Measurements from ENCODE around the gene NT5C2.
"Not testable (repeated sequence)": the region's sequence is repeated elsewhere in the genome, so short reads cannot be mapped to it uniquely, and the experiment has no call there.

Gene NT5C2

DNA sequence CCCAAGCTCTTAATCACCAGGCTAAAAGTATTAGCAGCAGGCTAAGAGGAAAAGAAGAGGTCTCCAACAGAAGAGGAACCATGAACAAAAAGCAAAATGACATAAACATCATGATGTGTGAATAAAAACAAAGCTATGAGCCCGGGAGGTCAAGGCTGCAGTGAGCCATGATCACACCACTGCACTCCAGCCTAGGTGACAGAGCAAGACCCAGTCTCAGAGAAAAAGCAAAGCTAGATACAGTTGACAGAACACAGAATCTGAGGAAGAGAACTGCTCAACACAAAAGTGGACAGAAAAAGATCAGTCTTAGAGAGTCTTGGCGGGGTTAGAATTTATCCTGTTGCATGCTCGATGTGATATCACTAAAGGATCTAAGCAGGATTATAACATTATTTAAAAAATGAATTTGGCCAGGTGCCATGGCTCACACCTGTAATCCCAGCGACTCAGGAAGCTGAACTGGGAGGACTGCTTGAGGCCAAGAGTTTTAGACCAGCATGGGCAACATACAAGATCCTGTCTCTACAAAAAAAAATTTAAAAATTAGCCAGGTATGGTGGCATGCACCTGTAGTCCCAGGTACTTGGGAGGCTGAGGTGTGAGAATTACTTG is 37.5 kb downstream of the NT5C2 start:
- DNase-seq: no peak

GRCh38 chr10:103154521-103155299 is 38.4 kb downstream of the NT5C2 start:
- no peak for DNase-seq

- DNase-seq: no peak
Measured at GRCh38 chr10:103153302-103154197, 39.5 kb downstream of the NT5C2 start.

DNA sequence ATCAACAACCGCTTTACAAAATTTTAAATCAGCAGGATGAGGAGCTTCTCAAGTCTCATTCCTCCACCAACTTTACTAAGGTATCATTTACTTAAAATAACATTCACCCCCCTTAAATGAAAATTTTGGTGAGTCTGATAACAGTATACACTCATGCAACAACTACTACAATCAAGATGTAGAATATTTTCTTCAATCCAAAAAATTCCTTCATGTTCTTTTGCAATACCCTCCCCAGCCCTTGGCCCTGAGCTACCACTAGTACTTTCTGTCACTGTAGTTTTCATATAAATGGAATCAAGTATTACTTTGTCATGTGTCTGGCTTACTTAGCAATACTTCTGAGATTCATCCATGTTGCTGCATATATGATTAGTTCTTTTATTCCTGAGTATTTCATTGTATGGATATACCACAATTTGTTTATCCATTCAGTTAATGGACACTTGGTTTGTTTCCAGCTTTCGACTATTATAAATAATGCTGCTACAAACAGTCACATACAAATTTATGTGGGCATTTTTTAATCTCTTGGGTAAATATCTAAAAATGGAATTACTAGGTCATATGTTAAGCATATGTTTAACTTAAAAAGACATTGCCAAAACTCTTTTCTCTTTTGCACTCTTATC is 43.0 kb downstream of the NT5C2 start:
- no peak for DNase-seq

DNA sequence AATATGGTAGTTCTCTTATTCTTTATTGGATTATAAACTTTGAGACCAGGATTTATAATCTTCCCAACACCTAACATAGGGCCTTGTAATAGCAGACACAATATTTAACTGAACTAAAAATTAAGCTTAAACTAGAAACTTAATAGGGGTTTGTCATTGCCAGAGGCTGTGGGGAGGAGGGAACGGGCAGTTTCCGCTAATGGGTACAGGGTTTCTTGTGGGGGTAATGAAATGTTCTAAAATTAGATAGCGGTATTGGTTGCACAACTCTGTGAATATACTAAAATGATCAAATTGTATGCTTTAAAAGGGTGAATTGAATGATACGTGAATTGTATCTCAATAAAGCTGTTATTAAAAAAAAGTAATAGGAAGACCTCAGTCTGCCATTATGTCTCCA is 45.4 kb downstream of the NT5C2 start:
- no peak for DNase-seq

DNA sequence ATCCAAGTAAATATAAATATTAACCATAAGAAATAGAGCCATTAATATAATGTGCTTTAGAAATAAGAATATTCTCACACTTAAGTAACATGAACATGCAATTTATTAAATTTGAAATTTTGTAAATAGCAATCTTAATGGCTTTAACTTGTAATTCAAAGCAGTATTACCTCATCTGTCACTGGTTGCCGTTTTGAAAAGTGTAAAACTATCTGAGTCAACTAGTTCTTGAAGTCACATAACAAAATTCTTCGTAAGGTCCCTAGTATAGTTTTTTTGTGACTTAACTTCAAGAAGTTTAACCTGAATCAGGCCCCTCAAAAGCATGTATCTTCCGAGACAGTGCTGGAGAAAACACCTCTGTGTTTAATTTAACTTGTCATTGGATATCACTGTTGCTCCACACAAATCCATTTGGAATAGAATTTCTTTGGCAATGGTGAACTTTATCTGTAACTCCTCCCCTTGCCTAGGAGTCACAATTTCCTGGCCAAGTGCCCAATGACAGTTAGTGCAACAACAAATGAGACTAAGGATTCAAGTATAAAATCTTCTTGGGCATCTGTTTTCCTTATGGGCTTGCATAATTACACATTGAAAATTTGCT is 47.1 kb downstream of the NT5C2 start:
- DNase-seq: no peak

DNA sequence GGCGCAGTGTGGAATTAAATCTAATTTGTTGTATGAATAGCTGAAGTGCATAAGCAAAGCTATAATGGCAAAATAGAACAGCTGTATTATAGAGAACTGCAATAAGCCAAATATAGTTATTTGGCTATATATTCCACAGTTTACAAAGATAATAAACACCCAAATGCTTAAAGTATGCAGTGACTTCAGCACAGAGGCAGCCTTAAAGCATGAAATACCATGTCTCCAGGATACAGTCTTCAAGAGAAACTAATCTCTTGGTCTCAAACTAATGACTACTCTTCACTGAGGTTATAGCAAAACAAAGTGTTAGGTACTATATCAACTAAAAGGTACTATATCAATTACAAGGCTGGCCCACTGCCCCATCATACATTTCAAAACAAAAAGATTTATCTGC is 48.0 kb downstream of the NT5C2 start:
- no peak for DNase-seq

DNA sequence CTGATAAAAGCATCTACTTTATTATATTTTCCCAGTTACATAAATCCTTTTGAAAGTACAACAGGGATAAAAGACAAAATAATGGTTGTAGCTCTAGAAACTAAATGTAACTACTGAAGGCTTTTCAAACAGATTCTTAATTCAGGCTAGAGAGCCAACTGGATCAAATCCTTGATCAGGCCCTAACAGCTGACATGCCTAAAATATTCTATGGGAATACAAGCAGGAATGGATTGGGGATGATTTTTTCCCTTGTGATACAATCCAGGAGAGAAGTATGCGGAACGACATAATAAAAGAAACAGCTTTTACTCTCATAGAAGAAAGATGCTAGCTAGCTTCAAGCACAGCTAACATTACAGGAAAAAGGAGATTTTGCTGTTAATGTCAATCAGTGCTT is 49.0 kb downstream of the NT5C2 start:
- no peak for DNase-seq

DNA sequence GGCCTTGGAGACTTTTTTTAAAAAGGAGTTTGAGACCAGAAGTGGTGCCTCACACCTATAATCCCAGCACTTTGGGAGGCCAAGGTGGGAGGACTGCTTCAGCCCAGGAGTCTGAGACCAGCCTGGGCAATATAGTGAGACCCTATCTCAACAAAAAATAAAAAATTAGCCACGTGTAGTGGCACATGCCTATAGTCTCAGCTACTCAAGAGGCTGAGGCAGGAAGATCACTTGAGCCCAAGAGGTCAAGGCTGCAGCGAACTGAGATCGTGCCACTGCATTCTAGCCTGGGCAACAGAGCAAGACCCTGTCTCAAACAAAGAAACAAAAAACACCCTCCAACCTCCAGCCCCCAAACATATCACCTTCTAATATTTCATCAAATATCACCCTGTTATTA is 49.4 kb downstream of the NT5C2 start:
- not testable (repeated sequence) for DNase-seq

DNA sequence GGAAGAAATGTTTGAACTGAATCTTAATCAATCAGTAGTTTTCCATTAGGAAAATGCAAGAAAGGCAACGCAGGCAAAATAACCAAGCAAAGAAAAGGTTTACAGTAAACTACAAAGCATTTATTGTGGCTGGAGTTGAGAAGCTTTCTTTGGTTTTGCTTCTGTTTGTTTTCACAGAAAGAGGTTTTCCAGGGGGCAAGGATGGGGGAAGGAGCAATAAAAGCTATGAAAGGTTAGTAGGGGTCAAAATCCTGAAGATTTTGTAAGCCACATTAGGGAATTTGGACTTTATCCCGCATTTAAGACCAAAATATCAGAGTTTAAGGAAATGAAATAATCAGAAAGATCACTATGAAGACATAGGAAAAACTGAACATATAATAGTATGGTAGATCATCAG is 51.1 kb downstream of the NT5C2 start:
- DNase-seq: no peak

GRCh38 chr10:103140469-103140868 is 52.6 kb downstream of the NT5C2 start:
- no peak for DNase-seq

DNA sequence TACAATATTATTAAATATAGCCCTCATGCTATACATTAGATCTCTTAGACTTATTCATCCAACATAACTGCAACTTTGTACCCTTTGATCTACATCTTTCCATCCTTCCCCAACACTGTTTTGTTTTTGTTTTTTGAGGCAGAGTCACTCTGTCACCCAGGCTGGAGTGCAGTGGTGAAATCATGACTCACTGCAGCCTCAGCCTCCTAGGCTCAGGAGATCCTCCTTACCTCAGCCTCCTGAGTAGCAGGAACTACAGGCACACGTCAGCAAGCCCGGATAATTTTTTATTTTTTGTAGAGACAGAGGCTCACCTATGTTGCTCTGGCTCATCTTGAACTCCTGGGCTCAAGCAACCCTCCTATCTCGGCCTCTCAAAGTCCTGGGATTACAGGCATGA is 53.3 kb downstream of the NT5C2 start:
- no peak for DNase-seq

DNA sequence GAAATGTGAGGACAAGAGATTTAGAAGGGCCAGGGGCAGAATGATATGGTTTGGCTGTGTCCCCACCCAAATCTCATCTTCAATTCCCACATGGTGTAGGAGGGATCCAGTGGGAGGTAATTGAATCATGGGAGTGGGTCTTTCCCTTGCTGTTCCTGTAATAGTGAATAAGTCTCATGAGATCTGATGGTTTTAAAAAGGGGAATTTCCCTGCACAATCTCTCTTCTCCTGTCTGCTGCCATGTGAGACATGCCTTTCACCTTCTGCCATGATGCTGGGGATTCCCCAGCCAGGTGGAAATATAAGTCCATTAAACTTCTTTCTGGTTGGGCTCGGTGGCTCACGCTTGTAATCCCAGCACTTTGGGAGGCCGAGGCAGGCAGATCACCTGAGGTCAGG is 57.9 kb downstream of the NT5C2 start:
- DNase-seq: not testable (repeated sequence)

DNA sequence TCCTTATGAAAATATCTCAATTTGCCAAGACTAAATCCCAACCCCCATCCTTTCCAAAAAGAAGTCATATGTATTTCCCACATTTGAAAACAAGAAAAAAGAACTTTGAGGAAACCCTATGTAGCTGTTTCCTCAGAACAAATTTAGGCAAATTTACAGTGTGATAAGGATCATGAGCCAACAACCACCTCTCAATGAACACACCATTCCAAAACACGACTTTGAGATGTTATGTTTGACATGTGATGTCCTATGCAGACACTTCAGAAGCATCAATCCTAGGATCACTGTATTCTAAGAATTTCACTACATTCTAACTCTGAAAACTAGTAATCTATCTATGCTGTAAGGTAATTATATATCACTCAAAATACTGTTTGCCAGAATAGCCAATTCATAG is 62.2 kb downstream of the NT5C2 start:
- no peak for DNase-seq

DNA sequence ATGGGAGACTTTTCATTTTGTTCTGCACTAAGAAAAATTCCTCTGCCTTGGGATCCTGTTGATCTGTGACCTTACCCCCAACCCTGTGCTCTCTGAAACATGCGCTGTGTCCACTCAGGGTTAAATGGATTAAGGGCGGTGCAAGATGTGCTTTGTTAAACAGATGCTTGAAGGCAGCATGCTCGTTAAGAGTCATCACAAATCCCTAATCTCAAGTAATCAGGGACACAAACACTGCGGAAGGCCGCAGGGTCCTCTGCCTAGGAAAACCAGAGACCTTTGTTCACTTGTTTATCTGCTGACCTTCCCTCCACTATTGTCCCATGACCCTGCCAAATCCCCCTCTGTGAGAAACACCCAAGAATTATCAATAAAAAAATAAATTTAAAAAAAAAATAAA is 62.9 kb downstream of the NT5C2 start:
- DNase-seq: not testable (repeated sequence)

DNA sequence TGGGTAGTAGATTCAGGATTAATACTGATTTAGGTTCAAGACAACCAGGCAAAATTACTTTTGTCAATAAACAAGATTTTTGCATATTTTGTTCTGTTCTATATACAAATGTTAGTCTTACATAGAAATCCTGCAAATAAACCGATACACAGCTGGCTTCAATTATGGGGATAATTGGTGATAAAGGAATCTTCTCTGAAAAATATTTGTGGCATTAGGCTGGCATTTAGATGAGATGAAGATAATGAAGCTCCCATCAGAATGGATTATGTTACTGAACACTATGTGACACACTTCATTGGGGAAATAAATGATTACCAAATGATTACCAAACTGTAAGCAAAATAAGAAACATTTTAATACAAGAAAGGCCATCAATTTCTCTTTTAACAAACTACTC is 65.8 kb downstream of the NT5C2 start:
- no peak for DNase-seq

GRCh38 chr10:103125323-103126267 is 67.5 kb downstream of the NT5C2 start:
- DNase-seq: peak; percentile 11

DNA sequence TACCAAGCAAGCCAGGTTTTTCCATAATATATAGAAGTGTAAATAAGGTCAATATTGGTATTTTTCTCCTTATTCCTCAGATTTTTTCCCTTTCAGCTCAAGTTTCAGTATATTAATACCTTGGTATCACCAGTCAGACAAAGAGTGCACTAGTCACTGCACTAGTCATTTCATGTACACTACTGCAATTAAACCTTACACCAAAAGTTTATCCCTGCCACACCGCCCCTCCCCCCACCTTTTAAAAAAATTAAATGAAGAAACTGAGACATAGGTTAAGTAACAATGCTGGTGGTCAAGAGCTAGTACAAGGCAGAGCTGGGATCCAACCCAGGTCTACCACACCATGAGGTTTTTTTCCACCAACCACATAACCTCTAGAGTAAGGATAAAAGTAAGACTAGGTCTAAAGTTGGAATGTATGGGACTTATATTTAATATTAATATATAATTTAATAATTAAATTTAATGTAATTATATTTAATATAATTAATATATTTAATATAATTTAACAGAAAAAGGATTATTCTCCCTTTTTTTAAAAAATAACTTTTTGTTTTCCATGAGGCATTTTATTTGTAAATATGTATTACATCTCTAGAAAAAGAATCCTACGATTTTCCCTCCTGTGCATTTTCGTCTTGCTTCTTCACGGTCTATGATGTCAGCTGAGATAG is 68.5 kb downstream of the NT5C2 start:
- DNase-seq: no peak

GRCh38 chr10:103123282-103124024 is 69.6 kb downstream of the NT5C2 start:
- DNase-seq: peak; percentile 0

Measured in NCI-H524 treated with DMSO at 0.1 percent for 48 hours (cell line).